ENCODE measurements around the gene PTGES. TPM values are rescaled to one million over a fixed set of nuclear protein-coding genes. Genes with fewer than 3 reads are reported as not detected.
"Not testable (repeated sequence)": the region's sequence is repeated elsewhere in the genome, so short reads cannot be mapped to it uniquely, and the experiment has no call there.

The PTGES gene
- total RNA-seq, 2 donors from 2014 or later = 2.6 to 5.1 TPM

GRCh38 chr9:129785866-129786265 lies 33.0 kb upstream of the PTGES start:
- intact Hi-C loops (cut with DNase I) = loop anchor here (5.0 kb wide), 2 partner anchors 649 to 779 kb away; no protein-coding TSS in a partner anchor
- Histone ChIP-seq H3K9me3 (no peaks in the 10 kb centered on the region), H3K27me3 (no peaks in the 10 kb centered on the region), H3K9ac (ENCODE audit: low read depth in 2 of 2, low read length in 2 of 2) (no peak overlapping the region), H3K4me3 (no peak overlapping the region), H3K4me1 (no peaks in the 10 kb centered on the region), H3K36me3 (no peaks in the 10 kb centered on the region), H3K27ac (no peak overlapping the region)
- no peak for TF ChIP-seq CTCF (IDR thresholded peaks at IDR 0.05)
- DNase-seq = no peak

- H3K27me3 ChIP-seq; H3K9ac ChIP-seq (ENCODE audit: low read depth in 2 of 2, low read length in 2 of 2); H3K4me3 ChIP-seq; H3K27ac ChIP-seq; H3K9me3 ChIP-seq; DNase-seq; H3K36me3 ChIP-seq; H3K4me1 ChIP-seq: not testable (repeated sequence)
- intact Hi-C loops (cut with DNase I) = loop anchor here (5.0 kb wide), 2 partner anchors 648 to 778 kb away; no protein-coding TSS in a partner anchor
Observed at GRCh38 chr9:129784970-129785369, 32.1 kb upstream of the PTGES start.

GRCh38 chr9:129783516-129784361 lies 30.9 kb upstream of the PTGES start:
- H3K9ac ChIP-seq (ENCODE audit: low read depth in 2 of 2, low read length in 2 of 2) = no peak overlapping the region
- peak; percentile 91 for TF ChIP-seq CTCF (IDR thresholded peaks at IDR 0.05)
- intact Hi-C loops (cut with DNase I) = loop anchor here (2.0 kb wide), 2 partner anchors 45 to 141 kb away; partner anchors contain the start of gene ASB6

GRCh38 chr9:129781981-129782380 lies 29.1 kb upstream of the PTGES start:
- Histone ChIP-seq H3K9me3 (no peaks in the 10 kb centered on the region), H3K4me3 (no peak overlapping the region), H3K27ac (no peak overlapping the region), H3K36me3 (no peaks in the 10 kb centered on the region), H3K27me3 (no peaks in the 10 kb centered on the region), H3K4me1 (no peaks in the 10 kb centered on the region), H3K9ac (ENCODE audit: low read depth in 2 of 2, low read length in 2 of 2) (no peak overlapping the region)
- no peak for TF ChIP-seq CTCF (IDR thresholded peaks at IDR 0.05)
- intact Hi-C loops (cut with DNase I) = loop anchor here (2.0 kb wide), 2 partner anchors 43 to 139 kb away; partner anchors contain the start of gene ASB6
- no peak for DNase-seq

More at GRCh38 chr9:129783516-129784361, 30.9 kb upstream of the PTGES start:
- no peaks in the 10 kb centered on the region for H3K27me3 ChIP-seq
- H3K9me3 ChIP-seq = no peaks in the 10 kb centered on the region
- no peaks in the 10 kb centered on the region for H3K4me1 ChIP-seq
- DNase-seq = peak; percentile 79
- no peaks in the 10 kb centered on the region for H3K36me3 ChIP-seq
- H3K27ac ChIP-seq = no peak overlapping the region
- no peak overlapping the region for H3K4me3 ChIP-seq

GRCh38 chr9:129781131-129781530 lies 28.3 kb upstream of the PTGES start:
- H3K36me3 ChIP-seq = no peaks in the 10 kb centered on the region
- H3K4me3 ChIP-seq = no peak overlapping the region
- no peaks in the 10 kb centered on the region for H3K9me3 ChIP-seq
- no peak for DNase-seq
- no peak overlapping the region for H3K9ac ChIP-seq (ENCODE audit: low read depth in 2 of 2, low read length in 2 of 2)
- no peak for TF ChIP-seq CTCF (IDR thresholded peaks at IDR 0.05)
- H3K27ac ChIP-seq = no peak overlapping the region
- intact Hi-C loops (cut with DNase I) = no loop called here
- no peaks in the 10 kb centered on the region for H3K27me3 ChIP-seq
- no peaks in the 10 kb centered on the region for H3K4me1 ChIP-seq

Data from colonic mucosa (tissue), 4 donors.